GM18508 (cell line): Measurements from ENCODE around the gene TBL1XR1.
A peak's percentile ranks its signal among the peaks of the same experiment; 100 is the strongest.

Experiments
- ATAC-seq: cut with Tn5 transposase; IDR thresholded peaks from one replicate; pipeline ENCODE4 v1.9.1; 2021; ENCODE audit warnings: moderate number of reproducible peaks; ENCODE audit not compliant: insufficient read depth, unreplicated experiment

The TBL1XR1 gene

DNA sequence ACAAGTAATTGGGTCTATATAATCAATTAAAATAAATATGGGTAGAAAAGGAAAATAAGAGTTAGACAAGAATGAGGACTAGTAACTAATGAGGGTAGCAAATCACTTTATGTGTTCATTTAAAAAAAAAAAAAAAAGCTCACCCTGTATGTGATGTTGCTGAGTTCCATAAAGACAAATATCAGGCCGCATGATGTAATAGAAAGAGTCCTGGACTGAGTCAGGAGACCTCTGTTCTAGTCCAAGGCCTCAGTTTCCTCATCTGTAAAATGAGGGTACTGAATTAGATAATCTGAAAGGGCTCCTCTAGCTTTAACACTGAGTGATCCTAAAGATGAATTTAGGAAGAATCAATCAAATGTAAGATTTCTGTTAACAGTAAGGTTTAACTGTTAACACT, 117.6 kb downstream of the TBL1XR1 start:
- no peak for ATAC-seq

DNA sequence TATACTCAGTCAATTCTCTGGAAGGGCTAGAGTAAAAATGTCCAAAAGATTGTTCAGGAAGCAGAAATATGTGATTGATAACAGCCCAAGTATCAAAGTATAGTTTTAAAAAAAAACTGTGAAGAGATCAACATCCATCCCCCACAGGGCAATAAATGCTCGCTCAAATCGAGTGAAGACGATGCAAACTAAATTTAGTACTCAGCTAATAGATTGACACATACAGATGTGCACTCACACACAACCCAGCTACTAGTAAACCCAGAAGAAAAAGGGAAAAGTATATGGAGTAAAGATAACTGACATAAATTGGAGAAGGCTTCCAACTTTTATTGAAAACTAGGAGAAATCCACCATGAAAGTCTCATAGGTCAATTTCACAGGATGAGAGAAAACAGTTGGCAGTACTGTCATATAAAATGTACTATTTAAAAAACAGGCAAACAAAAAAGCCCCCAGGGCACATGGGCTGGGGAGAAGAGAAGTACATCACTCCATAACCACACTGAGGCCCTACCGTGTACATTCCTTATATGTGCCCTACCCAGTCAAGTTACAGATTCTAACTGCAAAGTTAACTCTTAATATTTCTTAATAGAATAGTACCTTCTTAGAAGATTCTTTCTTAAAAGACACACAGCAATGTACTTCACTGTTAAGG, 125.7 kb downstream of the TBL1XR1 start:
- no peak for ATAC-seq

DNA sequence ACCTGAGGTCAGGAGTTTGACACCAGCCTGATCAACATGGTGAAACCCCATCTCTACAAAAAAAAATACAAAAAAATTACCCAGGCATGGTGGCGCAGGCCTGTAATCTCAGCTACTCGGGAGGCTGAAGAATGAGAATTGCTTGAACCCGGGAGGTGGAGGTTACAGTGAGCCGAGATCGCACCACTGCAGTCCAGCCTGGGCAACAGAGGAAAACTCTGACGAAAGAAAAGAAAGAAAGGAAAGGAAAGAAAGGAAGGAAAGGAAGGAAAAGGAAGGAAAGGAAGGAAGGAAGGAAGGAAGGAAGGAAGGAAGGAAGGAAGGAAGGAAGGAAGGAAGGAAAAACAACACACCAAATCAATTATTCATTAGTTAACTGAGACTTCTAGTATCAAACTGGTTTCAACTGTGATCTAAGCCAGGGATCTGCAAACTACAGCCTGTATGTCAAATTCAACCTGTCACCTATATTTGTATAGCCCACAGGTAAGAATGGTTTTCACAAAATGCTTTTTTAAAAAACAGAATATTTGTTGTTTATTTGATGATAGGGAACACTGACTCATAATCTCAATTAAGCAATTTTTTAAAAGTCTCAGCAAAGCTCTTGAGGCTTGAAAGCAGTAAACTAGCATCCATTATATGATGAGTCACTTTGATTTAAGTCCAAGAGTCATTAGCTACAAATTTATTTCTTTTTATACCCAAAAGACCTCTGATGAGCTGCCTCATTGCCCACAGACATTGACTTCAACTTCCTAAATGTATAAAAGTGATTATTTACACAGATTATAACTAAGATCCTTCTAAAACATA, 127.6 kb downstream of the TBL1XR1 start:
- ATAC-seq, result no peak

DNA sequence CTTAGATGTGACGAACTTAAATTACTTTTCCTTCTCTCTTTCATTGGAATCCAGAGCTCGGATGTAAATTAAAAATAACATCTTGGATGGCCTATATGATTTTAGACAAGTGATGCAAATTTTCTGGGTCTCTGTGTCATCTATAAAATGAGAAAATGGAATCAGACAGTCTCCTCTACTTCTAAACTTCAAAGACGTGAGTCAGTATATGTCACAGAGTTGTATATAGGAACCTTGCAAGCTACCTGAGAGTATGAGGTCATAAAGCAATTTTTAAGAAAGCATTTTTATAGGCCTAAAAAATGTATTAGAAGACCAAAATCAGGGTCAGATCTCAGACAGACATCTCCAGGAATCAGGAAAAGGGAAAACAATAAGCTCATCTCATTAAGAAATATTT, 128.3 kb downstream of the TBL1XR1 start:
- no peak for ATAC-seq

DNA sequence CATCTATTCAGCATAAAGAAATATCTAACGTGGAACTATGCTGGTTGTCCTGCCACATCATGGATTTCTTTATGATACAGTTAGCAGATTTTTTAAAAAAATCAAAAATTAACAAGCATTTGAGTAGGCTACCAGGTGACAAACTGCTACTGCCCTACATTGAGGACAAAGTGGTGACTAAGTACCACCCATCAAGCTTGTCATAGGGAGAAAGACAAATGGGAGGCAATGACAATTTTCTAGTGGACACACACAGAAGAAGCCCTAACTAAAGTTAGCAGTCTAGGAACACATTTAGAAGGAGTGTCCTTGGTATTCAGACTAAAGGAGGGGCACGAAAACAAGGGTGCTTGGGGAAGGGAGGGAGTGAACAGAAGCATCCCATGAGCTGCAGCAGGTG, 131.2 kb downstream of the TBL1XR1 start:
- ATAC-seq, result no peak

DNA sequence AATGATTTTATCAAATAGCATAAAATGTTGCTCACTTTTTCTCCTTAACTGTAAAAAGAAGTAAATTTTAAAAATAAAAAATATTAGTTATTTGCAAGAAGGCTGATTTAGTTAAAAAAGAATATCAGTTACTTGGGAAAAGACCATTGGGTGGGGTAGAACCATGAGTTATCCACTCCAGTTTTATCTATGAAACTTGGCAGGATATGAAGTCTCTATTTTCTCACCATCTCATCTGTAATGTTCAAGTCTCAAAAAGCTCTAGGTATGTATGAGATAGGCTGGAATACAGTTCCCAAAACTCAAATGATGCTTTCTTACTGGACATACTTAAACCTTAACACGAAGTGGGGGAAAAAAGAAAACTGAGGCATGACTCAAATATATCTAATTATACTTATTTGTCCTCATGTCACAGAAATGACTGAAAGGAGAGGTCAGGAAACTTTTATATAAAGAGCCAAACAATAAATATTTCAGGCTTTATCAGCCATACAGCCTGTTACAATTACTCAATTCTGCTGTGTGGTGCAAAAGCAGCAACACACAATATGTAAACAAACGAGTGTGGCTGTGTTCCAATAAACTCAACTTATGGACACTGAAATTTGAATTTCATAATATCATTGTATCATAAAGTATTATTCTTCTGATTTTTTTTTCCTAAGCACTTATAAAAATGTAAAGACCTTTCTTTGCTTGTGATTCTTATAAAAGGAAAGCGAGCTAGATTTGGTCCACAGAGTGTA, 131.8 kb downstream of the TBL1XR1 start:
- ATAC-seq, result no peak

DNA sequence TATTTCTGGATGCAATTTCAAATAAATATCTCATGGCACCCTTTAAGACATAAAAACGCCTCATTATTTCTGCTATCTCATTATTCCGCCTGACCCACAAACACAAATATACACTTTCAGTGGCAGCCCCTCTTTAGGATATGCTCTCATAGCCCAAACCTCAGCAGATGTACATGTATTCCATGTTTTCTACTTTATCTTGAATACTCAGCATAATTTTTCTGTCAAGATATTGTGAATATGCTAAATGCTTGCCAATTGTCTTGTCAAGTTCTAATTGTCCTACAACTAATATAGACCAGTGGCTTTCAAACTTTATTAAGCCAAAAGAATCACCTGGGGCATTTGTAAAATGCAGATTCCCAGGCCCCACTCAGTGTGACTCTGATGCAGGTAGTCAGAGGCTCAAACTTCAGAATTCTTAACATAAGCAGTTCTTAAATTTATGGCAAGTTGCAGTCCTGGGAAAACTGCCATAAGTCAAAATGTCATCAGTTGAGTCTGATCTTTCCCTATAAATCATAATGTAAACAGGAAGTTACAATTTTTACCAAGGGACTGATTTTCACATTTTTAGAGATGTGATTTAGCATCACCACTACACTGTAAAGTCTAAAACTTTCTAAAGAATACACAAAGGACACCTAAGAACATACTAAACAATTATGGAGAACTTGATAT, 135.1 kb downstream of the TBL1XR1 start:
- no peak for ATAC-seq

DNA sequence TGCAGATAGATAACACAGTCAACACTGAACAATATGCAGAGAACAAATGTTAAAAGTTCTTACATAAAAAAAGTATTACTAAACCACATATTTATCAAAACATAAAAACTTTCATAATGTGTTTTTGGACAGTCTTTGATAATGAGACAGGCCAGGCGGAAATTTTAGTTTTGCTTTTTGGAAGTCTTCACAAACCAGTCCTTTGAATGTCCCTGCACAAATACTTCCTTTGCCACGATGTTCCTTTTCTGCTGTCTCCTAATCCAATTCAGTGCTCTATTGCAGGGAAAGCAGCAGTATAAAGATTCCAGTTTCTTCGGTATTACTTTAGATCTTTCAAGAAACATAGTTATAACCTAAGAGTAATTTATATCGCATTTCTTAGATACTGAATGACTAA, 135.9 kb downstream of the TBL1XR1 start:
- ATAC-seq, result no peak

DNA sequence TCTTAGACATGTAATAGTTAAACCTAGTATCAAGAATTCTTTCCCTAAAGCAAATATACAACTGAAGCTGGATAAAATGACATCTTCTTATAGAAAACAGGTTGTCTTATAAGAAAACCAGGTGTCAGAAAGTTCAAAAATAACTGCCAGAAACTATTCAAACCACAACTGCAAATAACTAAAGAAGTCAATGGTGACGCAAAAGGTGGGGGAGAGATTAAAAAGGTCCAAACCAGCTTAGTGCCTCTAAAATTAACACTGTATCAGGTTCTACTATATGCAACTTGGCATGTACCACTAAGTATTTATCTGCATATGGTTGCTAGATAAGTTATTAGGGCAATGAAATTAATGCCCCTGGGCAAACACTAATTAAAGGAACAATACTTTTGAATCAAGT, 136.8 kb downstream of the TBL1XR1 start:
- ATAC-seq, result no peak

DNA sequence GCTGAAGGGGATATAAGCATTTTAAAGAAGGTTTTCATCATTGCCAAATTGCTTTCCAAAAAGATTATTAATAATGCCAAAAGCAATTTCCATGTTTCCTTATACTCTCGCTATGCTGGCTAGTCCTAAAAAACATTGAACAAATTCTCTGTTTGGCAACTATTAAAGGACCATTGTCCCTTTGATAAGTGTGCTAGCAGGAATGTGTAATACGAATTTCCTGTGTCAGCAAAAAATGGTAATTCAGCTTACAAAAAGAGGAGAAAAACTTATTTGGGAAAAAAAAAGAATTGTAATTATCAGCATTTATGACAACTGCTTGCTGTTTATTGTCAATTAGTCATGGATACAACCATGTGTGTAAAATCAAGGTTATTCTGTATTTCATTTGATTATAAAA, 138.6 kb downstream of the TBL1XR1 start:
- ATAC-seq, result no peak

DNA sequence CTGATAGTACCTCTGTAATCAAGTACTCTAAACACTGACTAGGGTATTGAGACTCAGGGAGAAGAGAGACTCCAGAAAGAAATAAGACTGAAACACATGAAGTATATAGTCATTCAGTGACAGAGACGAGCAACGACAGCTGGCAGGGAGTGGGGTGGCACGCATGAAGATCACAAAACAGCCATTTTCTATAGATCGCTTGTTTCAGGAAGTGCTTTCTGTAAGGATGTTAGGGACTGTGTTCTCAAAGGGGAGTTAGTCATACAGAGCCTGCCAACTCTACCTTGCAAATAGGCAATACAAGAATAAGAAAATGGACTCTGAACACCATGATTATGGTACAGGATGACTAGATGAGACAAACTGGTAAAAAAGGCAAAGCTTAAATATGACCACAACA, 139.5 kb downstream of the TBL1XR1 start:
- peak; percentile 95 for ATAC-seq

DNA sequence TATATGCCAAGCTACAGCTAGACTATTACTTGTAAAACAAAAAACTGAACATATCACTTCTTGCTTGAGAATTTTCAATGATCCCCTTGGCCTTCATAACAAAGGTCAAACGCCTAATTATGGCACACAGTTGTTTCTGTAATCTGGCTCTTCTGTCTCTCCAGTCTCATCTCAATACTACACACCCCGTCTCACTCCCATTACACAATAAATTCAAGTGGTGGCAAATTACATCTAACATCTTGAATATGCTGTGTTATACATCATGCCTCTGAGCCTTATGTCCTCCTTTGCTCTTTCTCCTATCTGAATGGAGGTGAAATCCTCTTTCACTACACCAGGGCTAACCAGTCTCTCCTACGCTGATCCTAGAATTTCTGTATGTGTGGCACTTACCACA, 140.4 kb downstream of the TBL1XR1 start:
- no peak for ATAC-seq

DNA sequence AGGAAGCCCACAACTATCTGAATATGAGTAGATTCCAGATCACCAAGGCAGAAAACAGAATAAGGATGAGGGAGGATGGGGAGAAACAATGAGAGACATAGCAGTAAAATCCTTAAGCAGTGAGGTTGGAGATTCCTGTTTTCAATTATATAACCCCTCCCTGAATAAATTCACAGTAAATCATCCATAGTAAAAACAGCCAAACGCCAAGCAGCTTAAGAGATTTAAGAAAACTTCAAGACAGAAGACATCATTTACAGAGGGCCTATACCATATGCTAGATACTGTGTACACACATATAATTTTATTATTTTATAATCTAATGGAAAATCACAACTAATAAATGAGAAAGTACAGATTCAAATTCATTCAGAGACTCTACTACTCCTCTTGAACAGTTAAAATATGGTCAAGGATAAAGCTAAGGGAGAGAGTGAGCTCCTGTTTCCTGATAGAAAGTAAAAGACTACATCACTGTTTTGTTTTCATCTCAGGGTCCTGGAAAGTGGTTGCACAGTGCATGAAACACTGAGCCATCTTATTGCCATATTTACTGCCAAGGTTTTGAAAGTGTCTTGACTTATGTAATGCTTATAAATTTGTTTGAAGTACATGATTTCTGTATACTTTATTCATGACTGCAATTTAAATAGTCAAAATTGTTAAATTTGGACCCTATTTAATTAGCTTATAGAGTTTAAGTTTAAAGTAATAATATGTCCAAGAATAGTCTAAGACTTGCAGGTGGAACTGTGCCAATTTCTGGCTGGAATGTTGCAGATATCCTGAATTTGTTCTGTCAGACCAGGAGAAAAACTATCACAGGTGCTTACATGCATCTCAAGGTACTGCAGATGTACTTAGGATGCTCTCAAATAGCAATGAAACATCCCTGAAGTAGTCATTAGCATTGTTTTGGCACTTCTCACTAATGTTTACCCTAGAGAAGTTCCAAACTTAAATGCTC, 141.4 kb downstream of the TBL1XR1 start:
- ATAC-seq, result no peak

DNA sequence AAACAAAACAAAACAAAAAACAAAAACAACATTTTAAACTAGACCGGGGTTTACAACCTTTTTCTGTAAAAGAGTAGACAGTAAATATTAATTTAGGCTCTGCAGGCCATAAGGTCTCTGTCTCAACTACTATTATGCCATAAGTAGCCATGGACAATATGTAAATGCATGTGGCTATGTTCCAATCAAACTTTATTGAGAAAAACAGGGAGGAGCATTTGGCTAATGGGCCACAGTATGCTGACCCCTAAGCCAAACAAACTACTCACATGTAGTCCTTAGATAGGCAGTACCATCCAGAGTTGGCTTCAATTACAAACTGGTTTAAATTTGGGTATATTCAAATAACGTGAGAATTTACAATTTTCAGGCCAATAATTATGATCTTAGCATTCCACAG, 144.2 kb downstream of the TBL1XR1 start:
- ATAC-seq, result no peak

DNA sequence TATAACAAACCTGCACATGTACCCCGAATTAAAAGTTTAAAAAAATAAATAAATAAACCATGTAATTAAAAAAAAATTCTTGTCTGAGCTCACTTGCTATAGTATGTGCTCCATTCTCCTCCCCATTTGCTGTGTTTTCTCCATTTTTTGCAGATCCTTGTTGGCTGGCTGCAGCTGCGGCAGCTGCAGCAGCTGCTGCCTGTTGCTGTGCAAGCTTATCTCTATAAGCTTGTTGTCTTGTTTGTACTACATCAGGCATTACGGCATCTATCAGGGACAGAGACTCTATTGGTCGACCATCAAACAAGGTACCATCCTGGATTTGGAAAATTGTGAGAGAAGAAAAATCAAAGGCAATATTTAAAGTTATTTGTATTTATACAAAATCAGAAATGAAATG, 145.9 kb downstream of the TBL1XR1 start:
- ATAC-seq, result no peak

DNA sequence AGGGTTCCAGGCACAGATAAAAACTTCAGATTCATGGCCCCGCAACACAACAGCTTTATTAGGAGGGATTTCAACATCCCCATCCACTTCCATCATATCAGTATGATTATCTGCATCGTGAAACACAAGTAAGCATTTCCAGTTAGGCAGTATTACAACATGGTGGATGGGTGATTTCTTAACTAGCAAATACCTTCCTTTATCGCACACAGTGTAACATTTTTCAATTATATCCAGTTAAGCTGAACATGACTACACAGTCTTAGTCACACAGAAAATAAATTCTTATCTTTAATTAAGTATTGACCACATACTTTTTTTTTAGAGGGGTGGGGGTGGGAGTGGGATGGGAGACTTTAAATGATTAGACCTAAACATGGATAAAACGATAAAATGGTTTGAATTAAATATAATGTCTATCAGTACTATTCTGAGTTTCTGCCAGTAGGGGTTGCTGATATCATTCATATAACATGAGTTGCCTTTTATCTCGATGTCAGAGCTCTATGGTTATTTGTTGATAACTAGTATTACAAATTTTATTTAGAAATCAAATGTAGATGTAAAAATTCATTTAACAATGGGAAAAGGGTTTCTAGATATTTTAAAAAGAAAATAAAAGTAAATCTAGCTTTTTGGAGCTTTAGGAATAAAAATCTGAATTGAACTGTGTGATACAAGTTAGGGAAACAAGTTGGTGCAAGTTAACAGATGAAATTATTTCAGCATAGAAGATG, 146.6 kb downstream of the TBL1XR1 start:
- no peak for ATAC-seq

DNA sequence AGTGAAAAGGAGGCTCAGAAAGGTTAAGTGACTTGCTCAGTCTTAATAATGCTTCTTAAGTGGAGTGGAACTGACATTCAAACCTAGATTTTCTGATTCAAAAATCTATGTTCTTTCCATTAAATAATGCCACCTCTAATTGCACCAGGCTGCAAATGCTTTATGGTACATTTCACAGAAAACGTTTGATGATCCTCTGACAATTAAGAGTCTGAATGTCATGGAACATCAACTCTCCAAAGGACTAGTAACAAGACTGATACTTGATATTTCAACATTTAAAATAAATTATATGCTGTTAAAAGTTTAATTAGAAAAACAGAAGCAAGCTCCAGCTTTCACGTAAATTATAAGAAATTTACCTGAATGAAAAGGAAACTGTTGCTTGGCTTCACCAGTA, 151.5 kb downstream of the TBL1XR1 start:
- no peak for ATAC-seq

DNA sequence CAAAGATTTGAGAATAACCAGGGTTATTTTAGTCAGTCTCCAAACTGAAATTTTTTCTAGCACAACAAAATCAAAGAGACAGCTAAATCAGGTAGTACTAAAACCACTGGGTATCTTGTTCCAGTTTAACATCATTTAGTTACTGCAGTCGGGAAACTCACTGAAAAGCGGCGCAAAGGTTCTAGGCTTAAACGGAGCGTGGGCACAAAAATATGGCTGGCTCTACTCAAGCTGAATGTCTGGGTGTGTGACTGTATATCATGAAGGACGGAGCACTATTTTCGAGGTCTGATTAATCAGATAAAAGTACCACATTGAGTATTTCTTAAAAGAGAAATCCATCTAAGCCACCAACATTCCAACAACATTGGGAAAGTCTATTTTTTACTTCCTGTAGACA, 152.1 kb downstream of the TBL1XR1 start:
- no peak for ATAC-seq
